Germinal center (tissue), 1 donor: ENCODE measurements around the gene LPAR3.
"Not testable (repeated sequence)": the region's sequence is repeated elsewhere in the genome, so short reads cannot be mapped to it uniquely, and the experiment has no call there.

Experiments
- DNase-seq: peaks from one replicate; pipeline ENCODE4 v3.0.0; 2012; ENCODE audit warnings: mixed read lengths, low spot score

Gene LPAR3

DNA sequence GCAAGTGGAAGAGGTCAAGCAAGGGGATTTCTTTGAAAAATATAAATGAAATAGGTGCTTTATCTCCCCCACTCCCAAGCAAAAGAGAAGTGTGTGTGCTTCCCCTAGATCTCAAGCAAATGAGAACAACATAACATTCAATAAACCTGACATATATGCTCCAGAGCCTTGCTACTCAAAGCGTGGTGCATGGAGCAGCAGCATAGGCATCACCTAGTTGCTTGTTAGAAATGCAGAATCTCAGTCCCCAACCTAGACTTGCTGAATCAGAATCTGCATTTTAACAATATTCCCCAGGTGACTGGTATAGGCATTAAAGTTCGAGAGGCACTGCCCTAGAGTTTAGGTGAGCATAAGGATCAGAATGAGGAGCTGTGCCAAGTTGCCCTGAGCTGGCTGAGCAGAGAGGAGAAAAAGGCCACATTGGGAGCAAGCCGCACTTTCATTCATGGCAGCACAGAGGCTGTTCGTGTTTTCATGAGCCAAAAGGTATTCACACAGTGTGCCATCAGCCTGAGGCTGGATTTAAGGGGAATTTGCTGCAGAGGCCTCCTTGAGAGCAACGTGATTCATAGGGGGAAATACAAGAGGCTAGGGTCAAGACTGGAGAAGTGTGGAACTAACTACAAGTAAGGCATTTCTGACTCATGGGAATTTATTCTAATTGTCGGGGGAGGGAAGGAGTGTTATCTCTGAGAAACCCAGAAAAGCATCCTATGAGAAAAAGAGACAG is 14.3 kb upstream of the LPAR3 start:
- no peak for DNase-seq

- not testable (repeated sequence) for DNase-seq
Observed at GRCh38 chr1:84902727-84903126, 9.7 kb upstream of the LPAR3 start.

DNA sequence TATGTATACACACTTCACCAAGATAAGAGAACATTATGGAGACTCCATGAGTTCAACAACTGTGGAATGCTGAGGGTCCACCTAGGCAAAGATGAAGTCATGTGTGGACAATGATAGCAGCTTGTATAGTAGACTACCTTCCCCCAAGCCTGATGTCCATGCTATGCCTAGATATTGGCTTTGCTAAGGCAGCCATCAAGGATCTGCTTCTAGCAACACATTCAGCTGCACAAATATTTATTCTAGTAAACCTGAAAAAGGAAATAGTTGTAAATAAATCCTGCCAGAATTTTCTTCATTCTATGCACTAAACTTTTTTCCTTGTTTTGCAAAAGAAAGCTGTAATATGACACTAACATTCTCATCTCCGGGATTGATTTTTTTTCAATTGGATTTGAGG is 7.0 kb upstream of the LPAR3 start:
- no peak for DNase-seq

DNA sequence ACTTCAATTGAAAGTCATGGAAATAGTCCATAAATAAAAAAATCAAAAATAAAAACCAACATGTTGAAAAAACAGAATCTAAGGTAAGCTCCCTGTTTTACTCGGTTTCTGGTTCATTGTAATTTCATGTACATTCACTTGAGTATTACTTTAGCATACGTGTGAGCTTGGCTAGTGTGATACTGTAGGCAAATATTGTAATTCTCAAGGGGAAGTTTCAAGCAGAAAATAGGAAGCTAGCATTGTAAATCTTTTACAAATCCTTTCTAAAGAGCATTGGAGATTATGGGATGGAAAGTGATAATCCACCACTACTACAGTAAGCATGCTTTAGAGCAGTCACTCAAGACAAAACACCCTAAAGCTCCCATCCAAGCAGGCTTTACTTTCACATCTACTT is 3.3 kb upstream of the LPAR3 start:
- DNase-seq = no peak

GRCh38 chr1:84890566-84890965 is 2.4 kb downstream of the LPAR3 start:
- DNase-seq = no peak

GRCh38 chr1:84889437-84889836 is 3.6 kb downstream of the LPAR3 start:
- DNase-seq = no peak

DNA sequence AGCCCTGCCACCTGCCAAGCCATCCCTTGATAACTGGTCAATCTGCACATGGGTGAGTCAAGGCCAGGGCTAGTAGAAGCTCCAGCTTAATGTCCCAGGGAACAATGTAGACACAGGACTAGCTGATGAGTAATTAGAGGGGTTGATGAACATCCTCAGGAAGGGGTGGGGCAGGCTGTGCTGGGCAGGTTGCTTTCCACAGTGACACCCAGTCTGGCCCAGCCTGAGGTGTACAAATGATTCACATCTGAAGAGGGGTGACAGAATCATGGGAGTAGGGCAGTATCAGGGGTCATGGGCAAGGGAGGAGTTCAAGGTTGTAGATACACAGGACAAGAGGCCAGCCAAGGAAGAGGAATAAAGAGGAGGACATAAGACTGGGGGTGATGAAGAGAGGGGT is 4.3 kb downstream of the LPAR3 start:
- no peak for DNase-seq

DNA sequence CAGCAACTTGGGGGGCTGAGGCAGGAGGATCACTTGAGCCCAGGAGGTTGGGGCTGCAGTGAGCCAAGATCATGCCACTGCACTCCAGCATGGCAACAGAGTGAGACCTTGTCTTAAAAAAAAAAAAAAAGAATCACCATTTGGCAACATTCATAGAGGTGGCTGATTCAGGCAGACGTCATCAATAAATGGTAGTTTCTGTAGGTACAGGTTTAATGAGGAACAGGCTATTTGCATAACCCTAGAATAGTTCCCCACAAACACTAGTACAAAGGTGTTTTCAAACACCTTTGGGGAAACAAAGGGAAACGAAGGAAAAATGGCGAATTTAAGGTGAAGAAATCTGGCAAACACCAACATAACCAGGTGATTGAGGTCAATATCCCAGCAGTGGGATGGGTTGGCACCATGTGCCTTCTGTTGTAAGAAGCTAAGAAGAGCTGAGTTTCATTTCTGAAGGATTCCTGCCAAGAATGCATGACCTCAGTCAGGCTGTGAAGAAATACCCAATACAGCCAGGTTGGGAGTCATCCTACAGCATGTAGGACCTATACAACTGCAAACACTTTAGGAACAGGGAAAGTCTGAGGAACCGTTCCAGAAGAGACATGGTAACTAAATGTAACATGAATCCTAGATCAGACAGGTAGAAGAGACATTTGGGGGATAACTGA is 5.6 kb downstream of the LPAR3 start:
- DNase-seq = no peak

DNA sequence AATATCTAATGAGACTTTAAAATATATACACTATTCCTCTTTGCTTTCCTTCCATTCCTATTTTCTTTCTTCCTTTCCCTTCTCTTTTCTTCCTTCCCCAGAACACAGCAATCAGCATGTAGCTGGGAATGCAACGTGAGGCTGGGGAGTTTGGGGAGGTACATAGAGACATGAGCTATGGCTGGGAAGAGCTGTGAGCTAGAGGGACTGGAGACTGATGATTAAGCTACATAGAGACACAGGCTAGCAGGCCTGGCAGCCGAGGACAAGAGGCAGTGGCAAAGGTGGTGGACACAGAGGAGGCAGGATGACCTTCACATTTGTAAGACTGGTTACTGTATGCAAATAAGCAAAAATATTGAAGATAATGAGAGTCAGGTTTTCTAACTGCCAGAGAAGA is 7.5 kb downstream of the LPAR3 start:
- no peak for DNase-seq

- DNase-seq = no peak
Observed at GRCh38 chr1:84884671-84885389, 8.2 kb downstream of the LPAR3 start.

DNA sequence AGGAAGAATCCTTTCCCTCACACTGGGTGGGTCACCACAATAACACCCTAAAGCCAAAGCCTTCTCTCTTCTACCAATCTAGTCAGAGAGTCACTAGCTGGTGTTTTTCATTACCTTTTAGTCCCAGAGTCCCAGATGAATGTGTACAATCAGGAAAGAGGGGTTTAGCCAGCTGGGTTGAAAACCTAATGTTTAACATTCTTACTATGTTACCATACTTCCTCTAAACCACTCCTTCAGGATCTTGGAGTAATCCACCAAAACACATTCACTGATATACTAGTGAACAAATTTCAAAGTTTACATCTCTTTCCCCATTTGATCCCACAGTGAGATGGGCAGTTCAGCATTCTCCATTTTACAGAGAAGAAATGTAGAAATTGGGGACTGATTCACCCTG is 9.7 kb downstream of the LPAR3 start:
- no peak for DNase-seq

- no peak for DNase-seq
Observed at GRCh38 chr1:84877592-84877991, 15.4 kb downstream of the LPAR3 start.

GRCh38 chr1:84876353-84876752 is 16.7 kb downstream of the LPAR3 start:
- no peak for DNase-seq

- no peak for DNase-seq
Observed at GRCh38 chr1:84873366-84873765, 19.6 kb downstream of the LPAR3 start.

DNA sequence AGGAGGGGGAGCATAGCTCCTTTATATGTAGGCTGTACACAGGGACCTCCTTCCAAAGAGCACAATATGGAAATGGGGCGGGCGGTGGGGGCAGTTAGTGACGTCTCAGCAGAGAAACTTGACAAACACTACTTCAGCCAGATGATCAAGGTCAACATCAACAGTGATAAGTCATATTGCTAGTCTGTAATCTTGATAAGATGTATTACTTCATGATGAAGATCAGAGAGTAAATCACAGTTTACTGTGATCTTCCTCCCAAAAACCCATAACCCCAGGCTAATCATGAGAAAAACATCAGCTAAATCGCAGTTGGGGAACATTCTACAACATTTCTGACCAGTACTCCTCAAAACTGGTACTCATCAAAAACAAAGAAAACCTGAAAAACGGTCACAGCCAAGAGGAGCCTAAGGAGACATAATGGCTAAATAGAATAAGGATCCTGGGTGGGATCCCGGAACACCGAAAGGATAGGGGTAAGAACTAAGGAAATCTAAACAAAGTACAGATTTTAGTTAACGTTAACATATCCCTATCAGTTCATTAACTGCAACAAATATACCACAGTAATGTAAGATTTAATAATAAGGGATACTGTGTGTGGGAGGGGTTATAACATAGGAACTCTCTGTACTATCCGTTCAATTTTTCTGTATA is 20.2 kb downstream of the LPAR3 start:
- DNase-seq = no peak

DNA sequence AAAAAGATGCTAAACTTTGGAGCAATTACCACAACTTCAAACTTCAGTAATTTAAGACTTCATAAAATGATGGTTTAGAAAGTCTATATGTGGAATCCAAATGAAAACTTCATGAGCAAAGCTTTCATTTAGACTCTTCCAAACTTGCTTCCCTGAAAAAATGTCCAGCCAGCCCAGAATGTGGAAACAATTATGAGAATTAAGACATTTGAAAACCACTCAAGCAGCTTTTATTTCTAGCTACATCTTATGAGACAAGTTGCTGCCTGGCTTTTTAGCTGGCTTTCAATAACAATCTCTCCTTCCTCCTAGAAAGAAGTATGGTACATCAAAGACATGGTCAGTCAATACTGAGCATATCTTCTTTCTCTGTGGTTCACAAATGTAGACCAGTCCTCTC is 21.8 kb downstream of the LPAR3 start:
- no peak for DNase-seq

DNA sequence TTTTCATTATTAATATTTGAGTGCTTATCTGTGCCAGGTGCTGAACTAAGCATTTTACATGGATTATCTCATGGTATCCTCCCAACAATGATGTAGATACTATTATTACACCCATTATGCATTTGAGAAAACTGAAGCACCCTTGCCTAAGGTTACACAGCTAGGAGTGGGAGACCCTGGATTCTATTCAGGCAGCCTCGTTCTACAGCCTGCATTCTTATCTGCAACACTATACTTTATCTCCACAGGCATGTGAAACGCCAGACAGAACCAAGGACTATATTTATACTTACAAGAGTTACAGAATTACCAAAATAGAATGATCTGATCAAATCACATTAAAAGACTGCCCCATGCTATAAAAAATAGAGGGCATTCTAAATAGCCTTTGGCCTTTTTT is 22.4 kb downstream of the LPAR3 start:
- DNase-seq = no peak

DNA sequence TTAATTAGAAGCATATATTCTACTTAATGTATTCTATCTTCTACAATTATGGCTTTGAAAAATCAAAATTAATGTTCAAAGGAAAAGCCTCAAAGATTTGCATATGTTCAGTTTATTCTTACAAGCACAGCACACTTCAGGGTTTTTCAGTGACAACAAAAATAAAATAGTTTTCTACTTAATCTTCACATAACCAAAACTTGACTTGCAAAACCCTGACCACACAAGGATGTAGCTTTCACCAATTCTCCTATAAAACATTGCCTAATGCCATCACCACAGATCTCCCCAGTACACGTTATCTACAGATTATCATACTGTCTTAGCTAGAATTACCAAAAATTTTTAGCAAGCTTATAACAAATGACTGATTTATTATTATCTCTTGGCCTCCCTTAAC is 23.3 kb downstream of the LPAR3 start:
- no peak for DNase-seq

DNA sequence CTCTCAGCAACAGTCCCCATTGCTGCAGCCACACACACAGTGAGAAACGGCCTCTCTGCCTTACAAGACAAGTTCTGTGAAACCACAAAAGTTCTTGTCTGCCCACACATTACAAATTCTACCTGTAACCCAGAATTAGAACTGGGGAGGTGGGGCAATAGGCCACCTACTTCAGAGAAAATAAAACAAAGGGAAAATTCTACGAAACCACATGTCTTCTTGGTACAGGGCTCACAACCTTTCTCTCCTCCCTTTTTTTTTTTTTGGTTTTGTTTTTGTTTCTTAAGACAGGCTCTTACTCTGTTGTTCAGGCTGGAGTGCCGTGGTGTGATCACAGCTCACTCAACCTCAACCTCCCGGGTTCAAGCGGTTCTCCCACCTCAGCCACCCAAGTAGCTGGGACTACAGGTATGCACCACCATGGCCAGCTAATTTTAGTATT is 30.2 kb downstream of the LPAR3 start:
- no peak for DNase-seq

- no peak for DNase-seq
Observed at GRCh38 chr1:84861988-84862644, 30.9 kb downstream of the LPAR3 start.

DNA sequence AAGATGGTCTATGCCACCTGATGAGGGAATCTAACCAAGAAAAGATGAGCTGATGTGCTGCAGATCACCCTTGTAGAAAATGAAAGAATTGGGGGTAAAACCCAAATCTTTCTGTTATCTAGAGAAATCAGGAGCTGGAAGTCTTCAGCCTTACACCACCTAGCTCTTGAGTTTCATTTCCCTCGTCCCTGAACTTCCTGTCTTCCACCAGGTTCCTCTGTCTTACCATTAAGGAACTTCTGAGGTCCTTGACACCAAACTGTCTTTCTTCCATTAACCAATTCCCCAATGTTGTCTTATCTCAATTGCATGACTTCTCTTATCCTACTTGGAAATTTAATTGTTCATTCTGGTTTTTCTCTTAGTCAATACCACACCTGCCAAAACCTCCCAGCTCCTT is 31.5 kb downstream of the LPAR3 start:
- DNase-seq = no peak

- DNase-seq = no peak
Observed at GRCh38 chr1:84859866-84860265, 33.1 kb downstream of the LPAR3 start.
